GM13976 (cell line): ENCODE results near the gene IMMP2L.

ENCODE experiments used
- DNase-seq: peaks from one replicate; pipeline ENCODE4 v3.0.0; 2012; ENCODE audit warnings: low spot score
- in situ Hi-C: fragments of 300-500 bp; cut with MboI; formaldehyde crosslinking; loops from one replicate; pipeline ENCODE4 v1.12.0; 2022; ENCODE audit warnings: low sequenced_read_pairs, mixed read lengths, inconsistent platforms; ENCODE audit not compliant: unreplicated experiment
- TF ChIP-seq, protein P1 (sequence below): IDR thresholded peaks from 2 replicates; pipeline ENCODE4 v1.5.1; 2012; ENCODE audit warnings: borderline replicate concordance, mild to moderate bottlenecking; ENCODE audit not compliant: insufficient read depth; ENCODE audit errors: extremely low read depth, missing control alignments, control extremely low read depth

The IMMP2L gene

GRCh38 chr7:111346219-111346618 is 216.1 kb downstream of the IMMP2L start:
- TF ChIP-seq, protein P1, sequence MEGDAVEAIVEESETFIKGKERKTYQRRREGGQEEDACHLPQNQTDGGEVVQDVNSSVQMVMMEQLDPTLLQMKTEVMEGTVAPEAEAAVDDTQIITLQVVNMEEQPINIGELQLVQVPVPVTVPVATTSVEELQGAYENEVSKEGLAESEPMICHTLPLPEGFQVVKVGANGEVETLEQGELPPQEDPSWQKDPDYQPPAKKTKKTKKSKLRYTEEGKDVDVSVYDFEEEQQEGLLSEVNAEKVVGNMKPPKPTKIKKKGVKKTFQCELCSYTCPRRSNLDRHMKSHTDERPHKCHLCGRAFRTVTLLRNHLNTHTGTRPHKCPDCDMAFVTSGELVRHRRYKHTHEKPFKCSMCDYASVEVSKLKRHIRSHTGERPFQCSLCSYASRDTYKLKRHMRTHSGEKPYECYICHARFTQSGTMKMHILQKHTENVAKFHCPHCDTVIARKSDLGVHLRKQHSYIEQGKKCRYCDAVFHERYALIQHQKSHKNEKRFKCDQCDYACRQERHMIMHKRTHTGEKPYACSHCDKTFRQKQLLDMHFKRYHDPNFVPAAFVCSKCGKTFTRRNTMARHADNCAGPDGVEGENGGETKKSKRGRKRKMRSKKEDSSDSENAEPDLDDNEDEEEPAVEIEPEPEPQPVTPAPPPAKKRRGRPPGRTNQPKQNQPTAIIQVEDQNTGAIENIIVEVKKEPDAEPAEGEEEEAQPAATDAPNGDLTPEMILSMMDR, result no peak
- in situ Hi-C loops, result no loop called here
- no peak for DNase-seq

DNA sequence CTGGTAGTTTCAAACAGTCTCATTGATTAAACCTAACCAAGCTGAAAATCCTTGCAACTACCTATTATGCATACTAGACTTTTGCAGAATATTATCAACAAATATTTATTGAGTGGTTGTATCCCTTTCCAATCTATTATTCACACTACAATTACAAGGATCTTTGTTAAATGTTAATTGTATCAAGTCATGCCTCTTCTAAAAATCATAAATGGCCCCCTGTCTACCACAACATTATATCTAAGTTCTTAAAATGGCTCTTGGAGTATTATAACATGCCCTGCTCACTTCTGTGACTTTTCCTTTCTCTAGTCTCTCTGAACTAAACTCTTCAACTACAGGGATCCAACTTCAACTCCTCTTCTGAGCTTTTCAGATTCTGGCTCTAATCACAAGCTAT is 219.3 kb downstream of the IMMP2L start:
- TF ChIP-seq, protein P1, result no peak
- in situ Hi-C loops, result no loop called here
- DNase-seq, result no peak

DNA sequence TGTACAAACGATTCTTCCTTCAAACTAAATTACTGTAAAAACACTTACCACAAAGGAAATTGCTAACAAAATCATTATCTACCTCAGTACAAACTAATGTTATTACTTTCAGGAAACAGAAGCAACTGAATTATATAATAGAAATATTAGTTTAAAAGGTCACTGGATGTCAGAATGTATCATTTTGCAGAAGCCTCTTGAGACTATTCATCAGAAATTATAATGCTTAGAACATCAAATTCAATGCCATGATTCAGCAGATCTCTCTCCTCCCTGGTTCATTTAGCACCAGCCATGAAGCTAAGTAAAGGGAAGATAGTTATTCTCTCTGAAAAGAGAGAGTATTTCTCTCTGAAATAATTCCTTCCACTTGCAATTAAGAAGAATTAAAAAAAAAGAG is 223.3 kb downstream of the IMMP2L start:
- in situ Hi-C loops, result no loop called here
- TF ChIP-seq, protein P1, result no peak
- DNase-seq, result no peak

DNA sequence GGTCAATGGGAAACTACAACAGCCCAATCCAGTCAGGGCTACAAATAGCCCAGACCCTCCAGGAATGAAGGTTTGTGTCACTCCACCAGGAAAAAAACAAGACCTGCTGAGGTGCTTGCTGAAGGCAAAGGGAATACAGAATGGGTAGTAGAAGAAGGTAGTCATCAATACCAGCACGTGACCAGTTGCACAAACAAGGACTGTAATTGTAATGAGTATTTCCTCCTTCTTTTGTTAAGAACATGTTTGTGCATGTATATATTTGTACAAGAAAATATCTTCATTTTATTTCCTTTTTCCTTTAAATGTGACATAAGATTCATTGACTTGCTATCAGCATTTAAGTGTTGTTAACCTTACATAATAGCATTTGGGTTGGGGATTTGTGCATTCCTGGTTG is 229.3 kb downstream of the IMMP2L start:
- TF ChIP-seq, protein P1, result no peak
- in situ Hi-C loops, result no loop called here
- no peak for DNase-seq

DNA sequence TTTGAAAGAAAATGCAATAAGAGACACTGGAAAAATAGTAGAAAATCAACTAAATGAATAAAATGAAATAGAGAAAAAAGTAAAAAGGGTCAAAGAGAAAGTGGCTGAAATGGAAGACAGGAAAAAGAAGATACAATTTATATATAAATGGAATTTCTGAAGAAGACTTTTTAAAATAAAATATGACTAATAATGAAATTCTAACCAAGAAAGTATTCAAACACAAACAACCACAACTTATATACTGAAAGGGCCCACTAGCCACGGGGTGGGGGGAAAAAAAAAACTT is 232.1 kb downstream of the IMMP2L start:
- in situ Hi-C loops, result no loop called here
- TF ChIP-seq, protein P1, result no peak
- DNase-seq, result no peak

GRCh38 chr7:111329367-111330234 is 232.7 kb downstream of the IMMP2L start:
- TF ChIP-seq, protein P1, result no peak
- DNase-seq, result no peak
- in situ Hi-C loops, result no loop called here
